Vagina (tissue), 2 donors: ENCODE data around the gene TPSD1. TPM values are rescaled to one million over a fixed set of nuclear protein-coding genes. Genes with fewer than 3 reads are reported as not detected.
"Not testable (repeated sequence)": the region's sequence is repeated elsewhere in the genome, so short reads cannot be mapped to it uniquely, and the experiment has no call there.

Experiments
- DNase-seq, 2 donors: peaks; one replicate each; pipeline ENCODE4 v3.0.0-alpha.2; 2017; ENCODE audit errors: extremely low spot score in 2 of 2
- H3K27ac ChIP-seq: fragments of 200-600 bp; sonication (generic); one replicate; pipeline ENCODE4 v1.5.1; 2019
- H3K27me3 ChIP-seq: fragments of 200-600 bp; sonication (generic); one replicate; pipeline ENCODE4 v1.5.1; 2019
- H3K36me3 ChIP-seq, 2 donors: fragments of 200-600 bp; sonication (generic); one replicate each; pipeline ENCODE4 v1.5.1; 2017 to 2019
- H3K4me1 ChIP-seq: fragments of 200-600 bp; sonication (generic); one replicate; pipeline ENCODE4 v1.5.1; 2019
- H3K4me3 ChIP-seq, 2 donors: fragments of 200-600 bp; sonication (generic); 1 replicate in 1 of 2; 2 replicates in 1 of 2; pipeline ENCODE4 v1.5.1; 2016 to 2019
- H3K9me3 ChIP-seq: fragments of 200-600 bp; sonication (generic); one replicate; pipeline ENCODE4 v1.5.1; 2019
- CTCF ChIP-seq, 3 experiments: fragments of 450-650 bp in 2 of 3; fragments of 200-600 bp in 1 of 3; sonication (generic) in 1 of 3; IDR thresholded peaks; one replicate each; pipeline ENCODE4 v1.5.1; 2017 to 2019; ENCODE audit warnings: antibody characterized with exemption in 3 of 3, mild to moderate bottlenecking in 2 of 3, moderate library complexity in 2 of 3
- POLR2A ChIP-seq, 2 donors: fragments of 450-650 bp; IDR thresholded peaks; one replicate each; pipeline ENCODE4 v1.6.1; 2017; ENCODE audit warnings: antibody characterized with exemption in 2 of 2, mild to moderate bottlenecking in 2 of 2, moderate library complexity in 2 of 2
- POLR2AphosphoS5 ChIP-seq, 2 donors: sonication (generic); formaldehyde crosslinking; IDR thresholded peaks; one replicate each; pipeline ENCODE4 v1.9.0; 2017; ENCODE audit warnings: antibody characterized with exemption in 2 of 2, mild to moderate bottlenecking in 2 of 2, low read depth in 1 of 2; ENCODE audit not compliant: insufficient read depth in 1 of 2
- intact Hi-C: fragments of 100-400 bp; cut with DNase I; formaldehyde crosslinking; loops from one replicate; pipeline ENCODE4 v1.15.1; 2023
- total RNA-seq: library from RNA; depleted of rRNA; stranded (reverse); fragments of >200 nt; gene quantifications from one replicate; pipeline ENCODE4 v1.2.3, GENCODE V29; 2016

Gene TPSD1
- total RNA-seq, 1 donor from 2014 or later = 7.1 TPM

GRCh38 chr16:1263591-1264344 is 7.9 kb downstream of the TPSD1 start:
- peaks cover 7% of the 10 kb centered on the region for H3K4me1 ChIP-seq
- H3K27me3 ChIP-seq = peaks cover 7% of the 10 kb centered on the region
- DNase-seq = no peak
- intact Hi-C loops = no loop called here
- TF ChIP-seq POLR2A (IDR thresholded peaks at IDR 0.05) = no peak
- no peak for TF ChIP-seq POLR2AphosphoS5 (IDR thresholded peaks at IDR 0.05; ENCODE audit: insufficient read depth in 1 of 2, low read depth in 1 of 2)
- TF ChIP-seq CTCF (IDR thresholded peaks at IDR 0.05) = no peak
- H3K4me3 ChIP-seq = no peak overlapping the region
- H3K36me3 ChIP-seq = no peaks in the 10 kb centered on the region
- H3K9me3 ChIP-seq = no peaks in the 10 kb centered on the region
- H3K27ac ChIP-seq = no peak overlapping the region

GRCh38 chr16:1264345-1265089 is 8.6 kb downstream of the TPSD1 start:
- intact Hi-C loops = no loop called here
- Histone ChIP-seq H3K4me3 (no peak overlapping the region), H3K27me3 (no peaks in the 10 kb centered on the region), H3K27ac (no peak overlapping the region), H3K36me3 (no peaks in the 10 kb centered on the region), H3K9me3 (no peaks in the 10 kb centered on the region), H3K4me1 (no peaks in the 10 kb centered on the region)
- TF ChIP-seq POLR2AphosphoS5 (IDR thresholded peaks at IDR 0.05; ENCODE audit: insufficient read depth in 1 of 2, low read depth in 1 of 2) (no peak), POLR2A (IDR thresholded peaks at IDR 0.05) (no peak), CTCF (IDR thresholded peaks at IDR 0.05) (no peak)
- DNase-seq = no peak

- Histone ChIP-seq H3K4me1 (no peaks in the 10 kb centered on the region), H3K9me3 (no peaks in the 10 kb centered on the region), H3K27me3 (no peaks in the 10 kb centered on the region), H3K4me3 (no peak overlapping the region), H3K27ac (no peak overlapping the region), H3K36me3 (no peaks in the 10 kb centered on the region)
- DNase-seq = no peak
- intact Hi-C loops = no loop called here
- no peak for TF ChIP-seq POLR2AphosphoS5 (IDR thresholded peaks at IDR 0.05; ENCODE audit: insufficient read depth in 1 of 2, low read depth in 1 of 2)
- TF ChIP-seq CTCF (IDR thresholded peaks at IDR 0.05) = no peak
- no peak for TF ChIP-seq POLR2A (IDR thresholded peaks at IDR 0.05)
Measured at GRCh38 chr16:1265090-1265630, 9.3 kb downstream of the TPSD1 start.

- Histone ChIP-seq H3K27me3 (no peaks in the 10 kb centered on the region), H3K27ac (no peak overlapping the region), H3K4me3 (no peak overlapping the region), H3K4me1 (no peaks in the 10 kb centered on the region), H3K36me3 (no peaks in the 10 kb centered on the region), H3K9me3 (no peaks in the 10 kb centered on the region)
- no peak for DNase-seq
- TF ChIP-seq POLR2AphosphoS5 (IDR thresholded peaks at IDR 0.05; ENCODE audit: insufficient read depth in 1 of 2, low read depth in 1 of 2) (no peak), POLR2A (IDR thresholded peaks at IDR 0.05) (no peak), CTCF (IDR thresholded peaks at IDR 0.05) (no peak)
- intact Hi-C loops = no loop called here
Measured at GRCh38 chr16:1265826-1266225, 10.0 kb downstream of the TPSD1 start.

- DNase-seq, H3K27me3 ChIP-seq, intact Hi-C loops: not testable (repeated sequence)
Measured at GRCh38 chr16:1269418-1269817, 13.5 kb downstream of the TPSD1 start.

More at GRCh38 chr16:1269418-1269817, 13.5 kb downstream of the TPSD1 start:
- H3K4me1 ChIP-seq, H3K9me3 ChIP-seq, H3K27ac ChIP-seq, H3K36me3 ChIP-seq, H3K4me3 ChIP-seq: not testable (repeated sequence)
